GM23338 (cell line): ENCODE results near the gene AKAP13. TPM values are rescaled to one million over a fixed set of nuclear protein-coding genes. Genes with fewer than 3 reads are reported as not detected.

Source experiments
- ATAC-seq: fragments of 200-7000 bp; cut with Tn5 transposase; 3 replicates; pipeline ENCODE4 v1.9.1; 2020
- DNase-seq: peaks from one replicate; pipeline ENCODE4 v3.0.0-alpha.2; 2015; ENCODE audit warnings: low spot score
- H2AFZ ChIP-seq: fragments of 200-600 bp; sonication (generic); 2 replicates; pipeline ENCODE4 v1.8.0; 2016; ENCODE audit warnings: antibody characterized with exemption, mild to moderate bottlenecking, moderate library complexity
- H3F3A ChIP-seq: fragments of 200-600 bp; sonication (generic); replicated peaks from 2 replicates; pipeline ENCODE4 v1.8.0; 2017; ENCODE audit warnings: antibody characterized with exemption, mixed run types, low read depth
- H3K27ac ChIP-seq: fragments of 200-600 bp; sonication (generic); 2 replicates; pipeline ENCODE4 v1.6.1; 2016; ENCODE audit warnings: low read depth
- H3K27me3 ChIP-seq: fragments of 200-600 bp; sonication (generic); 2 replicates; pipeline ENCODE4 v1.8.0; 2016; ENCODE audit warnings: mild to moderate bottlenecking, mixed run types, moderate library complexity; ENCODE audit not compliant: insufficient read depth
- H3K36me3 ChIP-seq: fragments of 200-600 bp; sonication (generic); 2 replicates; pipeline ENCODE4 v1.8.0; 2016; ENCODE audit warnings: mild to moderate bottlenecking; ENCODE audit not compliant: insufficient read depth
- H3K4me1 ChIP-seq: fragments of 200-600 bp; sonication (generic); 2 replicates; pipeline ENCODE4 v1.8.0; 2016; ENCODE audit warnings: mild to moderate bottlenecking, moderate library complexity; ENCODE audit not compliant: insufficient read depth
- H3K4me2 ChIP-seq: fragments of 200-600 bp; sonication (generic); 2 replicates; pipeline ENCODE4 v1.7.1; 2017; ENCODE audit warnings: mixed run types
- H3K4me3 ChIP-seq: fragments of 200-600 bp; sonication (generic); 2 replicates; pipeline ENCODE4 v1.6.1; 2016; ENCODE audit warnings: mixed run types
- H3K79me2 ChIP-seq: fragments of 200-600 bp; sonication (generic); replicated peaks from 2 replicates; pipeline ENCODE4 v1.8.0; 2017; ENCODE audit warnings: mild to moderate bottlenecking; ENCODE audit not compliant: insufficient read depth
- H3K9me2 ChIP-seq: fragments of 200-600 bp; sonication (generic); 2 replicates; pipeline ENCODE4 v1.8.0; 2017; ENCODE audit not compliant: insufficient read depth
- H4K20me1 ChIP-seq: fragments of 200-600 bp; sonication (generic); replicated peaks from 2 replicates; pipeline ENCODE4 v1.8.0; 2017; ENCODE audit warnings: mild to moderate bottlenecking; ENCODE audit not compliant: insufficient read depth
- H3K27ac Mint-ChIP-seq: 2 replicates; pipeline ENCODE4 v1.8.0; 2020; ENCODE audit warnings: inconsistent platforms, mild to moderate bottlenecking, moderate library complexity, mixed read lengths
- H3K27me3 Mint-ChIP-seq: 3 replicates; pipeline ENCODE4 v1.8.0; 2022; ENCODE audit warnings: low read depth, mild to moderate bottlenecking, moderate library complexity, mixed read lengths, inconsistent platforms; ENCODE audit not compliant: insufficient read depth, poor library complexity
- H3K36me3 Mint-ChIP-seq: 3 replicates; pipeline ENCODE4 v1.8.0; 2021; ENCODE audit warnings: low read depth, mild to moderate bottlenecking, inconsistent platforms, moderate library complexity, mixed read lengths
- H3K4me1 Mint-ChIP-seq: 3 replicates; pipeline ENCODE4 v1.8.0; 2020; ENCODE audit warnings: mild to moderate bottlenecking, inconsistent platforms, mixed read lengths
- H3K4me3 Mint-ChIP-seq: 3 replicates; pipeline ENCODE4 v1.8.0; 2021; ENCODE audit warnings: moderate library complexity, mild to moderate bottlenecking, inconsistent platforms, mixed read lengths
- H3K9me3 Mint-ChIP-seq: 3 replicates; pipeline ENCODE4 v1.8.0; 2020; ENCODE audit warnings: moderate library complexity, mild to moderate bottlenecking, inconsistent platforms, mixed read lengths
- CREB1 ChIP-seq: fragments of 250-450 bp; sonication (Bioruptor Pico); IDR thresholded peaks from 2 replicates; pipeline ENCODE4 v1.5.0; 2020; ENCODE audit warnings: low read depth, mild to moderate bottlenecking, moderate library complexity
- EZH2phosphoT487 ChIP-seq: fragments of 200-600 bp; sonication (generic); IDR thresholded peaks from one replicate; pipeline ENCODE4 v1.8.1; 2018; ENCODE audit warnings: antibody characterized with exemption; ENCODE audit not compliant: unreplicated experiment
- JUNB ChIP-seq: IDR thresholded peaks from one replicate; pipeline ENCODE4 v1.6.1; 2016; ENCODE audit warnings: antibody characterized with exemption; ENCODE audit not compliant: unreplicated experiment
- POLR2AphosphoS5 ChIP-seq: IDR thresholded peaks from 2 replicates; pipeline ENCODE4 v1.6.1; 2016; ENCODE audit warnings: antibody characterized with exemption, low read depth
- STAT1 ChIP-seq: IDR thresholded peaks from one replicate; pipeline ENCODE4 v1.6.1; 2016; ENCODE audit warnings: antibody characterized with exemption; ENCODE audit not compliant: unreplicated experiment
- ZNF114 ChIP-seq: fragments of 250-450 bp; sonication (Bioruptor Pico); IDR thresholded peaks from 2 replicates; pipeline ENCODE4 v1.5.0; 2020; ENCODE audit warnings: mild to moderate bottlenecking, moderate library complexity
- ZNF331 ChIP-seq: fragments of 250-450 bp; sonication (Bioruptor Pico); IDR thresholded peaks from 2 replicates; pipeline ENCODE4 v1.5.0; 2020; ENCODE audit warnings: low read depth, mild to moderate bottlenecking, moderate library complexity
- polyA plus RNA-seq: library from polyadenylated mRNA; unstranded; fragments of >200 nt; fragmentation: Nextera tagmentation; extraction: Ambion mirVana; gene quantifications from 2 replicates; pipeline ENCODE4 v1.2.1, GENCODE V29; 2016
- total RNA-seq: library from RNA; depleted of rRNA; stranded (reverse); fragments of >200 nt; shearing (Covaris generic); gene quantifications from 2 replicates; pipeline ENCODE4 v1.2.3, GENCODE V29; 2014
- TF ChIP-seq, protein P1 (sequence below): IDR thresholded peaks from one replicate; pipeline ENCODE4 v1.6.1; 2018; ENCODE audit warnings: antibody characterized with exemption; ENCODE audit not compliant: unreplicated experiment
- TF ChIP-seq, protein P2 (sequence below): IDR thresholded peaks from 2 replicates; pipeline ENCODE4 v1.6.1; 2016; ENCODE audit warnings: antibody characterized with exemption
- TF ChIP-seq, protein P3 (sequence below): fragments of 250-450 bp; sonication (Bioruptor Pico); IDR thresholded peaks from 2 replicates; pipeline ENCODE4 v1.5.0; 2020; ENCODE audit warnings: mild to moderate bottlenecking, moderate library complexity

The AKAP13 gene
- total and polyA plus RNA-seq, 2 experiments from 2014 or later = 46.2 to 60.7 TPM

DNA sequence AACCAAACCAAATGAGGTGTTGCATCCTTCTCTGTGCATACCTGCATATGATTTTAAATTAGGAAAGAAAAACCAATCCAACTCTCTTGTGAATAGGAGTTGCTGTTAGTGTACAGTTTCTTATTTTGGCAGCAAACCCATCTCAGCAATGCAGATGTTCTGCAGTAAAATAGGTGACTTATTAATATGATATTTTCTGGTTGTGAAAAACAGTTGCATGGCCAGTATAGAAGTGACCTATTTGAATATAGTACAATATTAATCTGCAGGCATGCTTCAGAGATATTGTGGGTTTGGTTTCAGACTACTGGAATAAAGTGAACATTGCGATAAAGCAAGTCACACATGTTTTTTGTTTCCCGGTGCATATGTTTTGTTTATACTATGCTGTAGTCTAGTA is 42.2 kb downstream of the AKAP13 start (continued):
- TF ChIP-seq EZH2phosphoT487 (no peak), ZNF331 (CRISPR knock-in tag) (no peak), POLR2AphosphoS5 (no peak), ZNF114 (CRISPR knock-in tag) (no peak), JUNB (no peak), STAT1 (no peak)
- TF ChIP-seq, protein P1, sequence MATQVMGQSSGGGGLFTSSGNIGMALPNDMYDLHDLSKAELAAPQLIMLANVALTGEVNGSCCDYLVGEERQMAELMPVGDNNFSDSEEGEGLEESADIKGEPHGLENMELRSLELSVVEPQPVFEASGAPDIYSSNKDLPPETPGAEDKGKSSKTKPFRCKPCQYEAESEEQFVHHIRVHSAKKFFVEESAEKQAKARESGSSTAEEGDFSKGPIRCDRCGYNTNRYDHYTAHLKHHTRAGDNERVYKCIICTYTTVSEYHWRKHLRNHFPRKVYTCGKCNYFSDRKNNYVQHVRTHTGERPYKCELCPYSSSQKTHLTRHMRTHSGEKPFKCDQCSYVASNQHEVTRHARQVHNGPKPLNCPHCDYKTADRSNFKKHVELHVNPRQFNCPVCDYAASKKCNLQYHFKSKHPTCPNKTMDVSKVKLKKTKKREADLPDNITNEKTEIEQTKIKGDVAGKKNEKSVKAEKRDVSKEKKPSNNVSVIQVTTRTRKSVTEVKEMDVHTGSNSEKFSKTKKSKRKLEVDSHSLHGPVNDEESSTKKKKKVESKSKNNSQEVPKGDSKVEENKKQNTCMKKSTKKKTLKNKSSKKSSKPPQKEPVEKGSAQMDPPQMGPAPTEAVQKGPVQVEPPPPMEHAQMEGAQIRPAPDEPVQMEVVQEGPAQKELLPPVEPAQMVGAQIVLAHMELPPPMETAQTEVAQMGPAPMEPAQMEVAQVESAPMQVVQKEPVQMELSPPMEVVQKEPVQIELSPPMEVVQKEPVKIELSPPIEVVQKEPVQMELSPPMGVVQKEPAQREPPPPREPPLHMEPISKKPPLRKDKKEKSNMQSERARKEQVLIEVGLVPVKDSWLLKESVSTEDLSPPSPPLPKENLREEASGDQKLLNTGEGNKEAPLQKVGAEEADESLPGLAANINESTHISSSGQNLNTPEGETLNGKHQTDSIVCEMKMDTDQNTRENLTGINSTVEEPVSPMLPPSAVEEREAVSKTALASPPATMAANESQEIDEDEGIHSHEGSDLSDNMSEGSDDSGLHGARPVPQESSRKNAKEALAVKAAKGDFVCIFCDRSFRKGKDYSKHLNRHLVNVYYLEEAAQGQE = no peak
- TF ChIP-seq, protein P2, sequence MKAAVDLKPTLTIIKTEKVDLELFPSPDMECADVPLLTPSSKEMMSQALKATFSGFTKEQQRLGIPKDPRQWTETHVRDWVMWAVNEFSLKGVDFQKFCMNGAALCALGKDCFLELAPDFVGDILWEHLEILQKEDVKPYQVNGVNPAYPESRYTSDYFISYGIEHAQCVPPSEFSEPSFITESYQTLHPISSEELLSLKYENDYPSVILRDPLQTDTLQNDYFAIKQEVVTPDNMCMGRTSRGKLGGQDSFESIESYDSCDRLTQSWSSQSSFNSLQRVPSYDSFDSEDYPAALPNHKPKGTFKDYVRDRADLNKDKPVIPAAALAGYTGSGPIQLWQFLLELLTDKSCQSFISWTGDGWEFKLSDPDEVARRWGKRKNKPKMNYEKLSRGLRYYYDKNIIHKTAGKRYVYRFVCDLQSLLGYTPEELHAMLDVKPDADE = no peak

DNA sequence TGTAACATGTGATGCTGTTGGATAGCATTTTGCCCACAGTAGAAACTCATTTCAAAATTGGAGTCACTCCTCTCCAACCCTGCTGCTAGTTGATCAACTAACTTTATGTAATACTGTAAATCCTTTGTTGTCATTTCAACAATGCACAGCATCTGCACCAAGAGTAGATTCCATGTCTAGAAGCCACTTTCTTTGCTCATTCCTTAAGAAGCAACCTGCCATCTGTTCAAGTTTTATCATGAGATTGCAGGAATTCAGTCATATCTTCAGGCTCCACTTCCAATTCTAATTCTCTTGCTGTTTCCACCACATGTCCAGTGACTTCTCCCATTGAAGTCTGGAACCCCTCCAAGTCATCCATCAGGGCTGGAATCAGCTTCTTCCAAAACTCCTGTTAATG is 42.9 kb downstream of the AKAP13 start:
- Mint-ChIP-seq H3K4me1 (peaks cover 9% of the 10 kb centered on the region; the same call in 2 of the 3 replicates), H3K36me3 (no peaks in the 10 kb centered on the region), H3K9me3 (no peaks in the 10 kb centered on the region), H3K27me3 (peaks cover 2% of the 10 kb centered on the region), H3K27ac (no peak overlapping the region), H3K4me3 (no peak overlapping the region)
- Histone ChIP-seq H4K20me1 (peaks cover 45% of the 10 kb centered on the region), H3K27me3 (no peaks in the 10 kb centered on the region), H3K9me2 (no peaks in the 10 kb centered on the region), H3K27ac (no peak overlapping the region), H2AFZ (no peak overlapping the region), H3K79me2 (peaks cover 97% of the 10 kb centered on the region), H3K4me3 (no peak overlapping the region), H3K36me3 (no peaks in the 10 kb centered on the region), H3K4me2 (no peak overlapping the region), H3K4me1 (peaks cover 7% of the 10 kb centered on the region), H3F3A (no peaks in the 10 kb centered on the region)
- ATAC-seq = no peak
- DNase-seq = no peak
- TF ChIP-seq CREB1 (CRISPR knock-in tag) (no peak), STAT1 (no peak), EZH2phosphoT487 (no peak), ZNF114 (CRISPR knock-in tag) (no peak)
- TF ChIP-seq, protein P2 = no peak
- TF ChIP-seq, protein P3, sequence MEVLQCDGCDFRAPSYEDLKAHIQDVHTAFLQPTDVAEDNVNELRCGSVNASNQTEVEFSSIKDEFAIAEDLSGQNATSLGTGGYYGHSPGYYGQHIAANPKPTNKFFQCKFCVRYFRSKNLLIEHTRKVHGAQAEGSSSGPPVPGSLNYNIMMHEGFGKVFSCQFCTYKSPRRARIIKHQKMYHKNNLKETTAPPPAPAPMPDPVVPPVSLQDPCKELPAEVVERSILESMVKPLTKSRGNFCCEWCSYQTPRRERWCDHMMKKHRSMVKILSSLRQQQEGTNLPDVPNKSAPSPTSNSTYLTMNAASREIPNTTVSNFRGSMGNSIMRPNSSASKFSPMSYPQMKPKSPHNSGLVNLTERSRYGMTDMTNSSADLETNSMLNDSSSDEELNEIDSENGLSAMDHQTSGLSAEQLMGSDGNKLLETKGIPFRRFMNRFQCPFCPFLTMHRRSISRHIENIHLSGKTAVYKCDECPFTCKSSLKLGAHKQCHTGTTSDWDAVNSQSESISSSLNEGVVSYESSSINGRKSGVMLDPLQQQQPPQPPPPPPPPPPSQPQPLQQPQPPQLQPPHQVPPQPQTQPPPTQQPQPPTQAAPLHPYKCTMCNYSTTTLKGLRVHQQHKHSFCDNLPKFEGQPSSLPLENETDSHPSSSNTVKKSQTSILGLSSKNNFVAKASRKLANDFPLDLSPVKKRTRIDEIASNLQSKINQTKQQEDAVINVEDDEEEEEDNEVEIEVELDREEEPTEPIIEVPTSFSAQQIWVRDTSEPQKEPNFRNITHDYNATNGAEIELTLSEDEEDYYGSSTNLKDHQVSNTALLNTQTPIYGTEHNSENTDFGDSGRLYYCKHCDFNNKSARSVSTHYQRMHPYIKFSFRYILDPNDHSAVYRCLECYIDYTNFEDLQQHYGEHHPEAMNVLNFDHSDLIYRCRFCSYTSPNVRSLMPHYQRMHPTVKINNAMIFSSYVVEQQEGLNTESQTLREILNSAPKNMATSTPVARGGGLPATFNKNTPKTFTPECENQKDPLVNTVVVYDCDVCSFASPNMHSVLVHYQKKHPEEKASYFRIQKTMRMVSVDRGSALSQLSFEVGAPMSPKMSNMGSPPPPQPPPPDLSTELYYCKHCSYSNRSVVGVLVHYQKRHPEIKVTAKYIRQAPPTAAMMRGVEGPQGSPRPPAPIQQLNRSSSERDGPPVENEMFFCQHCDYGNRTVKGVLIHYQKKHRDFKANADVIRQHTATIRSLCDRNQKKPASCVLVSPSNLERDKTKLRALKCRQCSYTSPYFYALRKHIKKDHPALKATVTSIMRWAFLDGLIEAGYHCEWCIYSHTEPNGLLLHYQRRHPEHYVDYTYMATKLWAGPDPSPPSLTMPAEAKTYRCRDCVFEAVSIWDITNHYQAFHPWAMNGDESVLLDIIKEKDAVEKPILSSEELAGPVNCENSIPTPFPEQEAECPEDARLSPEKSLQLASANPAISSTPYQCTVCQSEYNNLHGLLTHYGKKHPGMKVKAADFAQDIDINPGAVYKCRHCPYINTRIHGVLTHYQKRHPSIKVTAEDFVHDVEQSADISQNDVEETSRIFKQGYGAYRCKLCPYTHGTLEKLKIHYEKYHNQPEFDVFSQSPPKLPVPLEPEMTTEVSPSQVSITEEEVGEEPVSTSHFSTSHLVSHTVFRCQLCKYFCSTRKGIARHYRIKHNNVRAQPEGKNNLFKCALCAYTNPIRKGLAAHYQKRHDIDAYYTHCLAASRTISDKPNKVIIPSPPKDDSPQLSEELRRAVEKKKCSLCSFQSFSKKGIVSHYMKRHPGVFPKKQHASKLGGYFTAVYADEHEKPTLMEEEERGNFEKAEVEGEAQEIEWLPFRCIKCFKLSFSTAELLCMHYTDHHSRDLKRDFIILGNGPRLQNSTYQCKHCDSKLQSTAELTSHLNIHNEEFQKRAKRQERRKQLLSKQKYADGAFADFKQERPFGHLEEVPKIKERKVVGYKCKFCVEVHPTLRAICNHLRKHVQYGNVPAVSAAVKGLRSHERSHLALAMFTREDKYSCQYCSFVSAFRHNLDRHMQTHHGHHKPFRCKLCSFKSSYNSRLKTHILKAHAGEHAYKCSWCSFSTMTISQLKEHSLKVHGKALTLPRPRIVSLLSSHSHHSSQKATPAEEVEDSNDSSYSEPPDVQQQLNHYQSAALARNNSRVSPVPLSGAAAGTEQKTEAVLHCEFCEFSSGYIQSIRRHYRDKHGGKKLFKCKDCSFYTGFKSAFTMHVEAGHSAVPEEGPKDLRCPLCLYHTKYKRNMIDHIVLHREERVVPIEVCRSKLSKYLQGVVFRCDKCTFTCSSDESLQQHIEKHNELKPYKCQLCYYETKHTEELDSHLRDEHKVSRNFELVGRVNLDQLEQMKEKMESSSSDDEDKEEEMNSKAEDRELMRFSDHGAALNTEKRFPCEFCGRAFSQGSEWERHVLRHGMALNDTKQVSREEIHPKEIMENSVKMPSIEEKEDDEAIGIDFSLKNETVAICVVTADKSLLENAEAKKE (CRISPR knock-in tag) = no peak
